K562 (cell line): ENCODE data around the gene LRRC74B. TPM values are rescaled to one million over a fixed set of nuclear protein-coding genes. Genes with fewer than 3 reads are reported as not detected.

Source experiments
- ATF2 ChIP-seq: sonication (generic); formaldehyde crosslinking; IDR thresholded peaks from 2 replicates; pipeline ENCODE4 v1.8.1; 2022; ENCODE audit warnings: missing genetic modification reagents
- KLF10 ChIP-seq: fragments of 250-450 bp; sonication (Bioruptor Pico); IDR thresholded peaks from 2 replicates; pipeline ENCODE4 v1.6.1; 2021; ENCODE audit warnings: matching md5 sums
- KLF6 ChIP-seq: fragments of 250-450 bp; sonication (Bioruptor Pico); IDR thresholded peaks from 2 replicates; pipeline ENCODE4 v1.4.0; 2020; ENCODE audit warnings: mild to moderate bottlenecking, moderate library complexity, borderline replicate concordance
- MAX ChIP-seq: sonication (generic); formaldehyde crosslinking; IDR thresholded peaks from 2 replicates; pipeline ENCODE4 v1.9.0; 2022; ENCODE audit warnings: mild to moderate bottlenecking, missing genetic modification reagents
- NFIX ChIP-seq: fragments of 250-450 bp; sonication (Bioruptor Pico); IDR thresholded peaks from 2 replicates; pipeline ENCODE4 v1.4.0; 2020; ENCODE audit warnings: low read depth, mild to moderate bottlenecking, moderate library complexity
- NR2F6 ChIP-seq: fragments of 450-650 bp; formaldehyde crosslinking; IDR thresholded peaks from 2 replicates; pipeline ENCODE4 v1.4.0; 2020; ENCODE audit warnings: mild to moderate bottlenecking
- PREB ChIP-seq: sonication (generic); formaldehyde crosslinking; IDR thresholded peaks from 2 replicates; pipeline ENCODE4 v1.8.1; 2023; ENCODE audit warnings: mild to moderate bottlenecking, missing genetic modification reagents
- RBM22 ChIP-seq: fragments of 200-400 bp; formaldehyde crosslinking; IDR thresholded peaks from 2 replicates; pipeline ENCODE4 v1.6.1; 2018; ENCODE audit warnings: low read length, low read depth; ENCODE audit not compliant: poor library complexity, severe bottlenecking
- REST ChIP-seq, 2 experiments: fragments of 450-650 bp; formaldehyde crosslinking in 1 of 2; IDR thresholded peaks; 2 replicates each; pipeline versions ENCODE4 v1.4.0 to v1.6.1; 2014 to 2020; ENCODE audit warnings: mild to moderate bottlenecking in 2 of 2, borderline replicate concordance in 1 of 2, low read depth in 1 of 2
- STAT5B ChIP-seq: fragments of 250-450 bp; sonication (Bioruptor Pico); IDR thresholded peaks from 2 replicates; pipeline ENCODE4 v1.8.0; 2021; ENCODE audit warnings: mild to moderate bottlenecking, inconsistent platforms
- TCF3 ChIP-seq: sonication (generic); formaldehyde crosslinking; IDR thresholded peaks from 2 replicates; pipeline ENCODE4 v1.4.0; 2020; ENCODE audit warnings: mild to moderate bottlenecking, missing genetic modification reagents
- XRCC3 ChIP-seq: fragments of 450-650 bp; IDR thresholded peaks from 2 replicates; pipeline ENCODE4 v1.6.1; 2017; ENCODE audit warnings: mild to moderate bottlenecking, moderate library complexity
- XRCC4 ChIP-seq: IDR thresholded peaks from one replicate; pipeline ENCODE4 v1.6.1; 2011; ENCODE audit not compliant: insufficient read depth, insufficient read length; ENCODE audit errors: extremely low read depth
- ZBTB9 ChIP-seq: fragments of 450-650 bp; formaldehyde crosslinking; IDR thresholded peaks from 2 replicates; pipeline ENCODE4 v1.4.0; 2020; ENCODE audit warnings: mild to moderate bottlenecking, moderate library complexity
- ZFP1 ChIP-seq: fragments of 450-650 bp; formaldehyde crosslinking; IDR thresholded peaks from 2 replicates; pipeline ENCODE4 v1.4.0; 2020; ENCODE audit warnings: mild to moderate bottlenecking, mixed read lengths
- ZKSCAN3 ChIP-seq: fragments of 250-450 bp; sonication (Bioruptor Pico); IDR thresholded peaks from 2 replicates; pipeline ENCODE4 v1.4.0; 2020
- ZKSCAN8 ChIP-seq: fragments of 200-800 bp; sonication (Bioruptor generic); IDR thresholded peaks from 2 replicates; pipeline ENCODE4 v1.6.1; 2016; ENCODE audit warnings: missing genetic modification characterization, missing compliant biosample characterization
- polyA plus RNA-seq, 8 experiments: library from polyadenylated mRNA; depleted of rRNA in 4 of 8; stranded (reverse) in 5 of 8; unstranded in 3 of 8; fragments of >200 nt; fragmentation: Nextera tagmentation in 2 of 8; fragmentation: Illumina TruSeq in 1 of 8; extraction: Ambion mirVana in 2 of 8; extraction: Trizol in 1 of 8; gene quantifications; 2 replicates each; pipeline versions ENCODE4 v1.2.1 to v1.2.3, GENCODE V29; 2011 to 2014; ENCODE audit warnings: inconsistent platforms in 1 of 8, missing spikeins in 1 of 8
- total RNA-seq, 7 experiments: library from RNA; depleted of rRNA in 6 of 7; stranded (reverse); fragments of >200 nt in 6 of 7; fragmentation: Illumina TruSeq in 2 of 7; extraction: Trizol in 2 of 7; gene quantifications; 2 replicates each; pipeline versions ENCODE4 v1.2.1 to v1.2.3, GENCODE V29; 2011 to 2021; ENCODE audit warnings: low replicate concordance in 1 of 7

The LRRC74B gene
- total and polyA plus RNA-seq, 9 of the 15 experiments (the other 6 are each of a cell fraction or from before 2014, with no cell fraction given): not detected

- TF ChIP-seq ATF2 (CRISPR knock-in tag) (no peak), ZKSCAN3 (CRISPR knock-in tag) (no peak), XRCC3 (no peak), PREB (CRISPR knock-in tag) (no peak), RBM22 (no peak), ZFP1 (no peak), STAT5B (CRISPR knock-in tag) (no peak), XRCC4 (no peak), REST (IDR thresholded peaks at IDR 0.05; ENCODE audit: borderline replicate concordance) (no peak), REST (CRISPR knock-in tag; IDR thresholded peaks at IDR 0.05; ENCODE audit: low read depth) (0 out of 2 replicates have a peak, but pooled peaks have one; percentile 28), TCF3 (no peak), ZKSCAN8 (CRISPR knock-in tag) (no peak), KLF6 (0 out of 2 replicates have a peak, but pooled peaks have one; percentile 16), KLF10 (CRISPR knock-in tag) (no peak), MAX (no peak), ZBTB9 (CRISPR knock-in tag) (no peak), NR2F6 (CRISPR knock-in tag) (no peak; the same call in 1 of the 2 replicates), NFIX (CRISPR knock-in tag) (no peak)
Observed at GRCh38 chr22:21055880-21056319, 10.2 kb downstream of the LRRC74B start (continued).
